Measurements from ENCODE around the gene C2CD4A.

The C2CD4A gene

GRCh38 chr15:62094388-62094787 is 27.6 kb downstream of the C2CD4A start:
- Histone ChIP-seq H3K27ac (ENCODE audit: poor library complexity, severe bottlenecking) (no peak overlapping the region), H3K4me1 (ENCODE audit: insufficient read depth, poor library complexity, severe bottlenecking) (peaks cover 7% of the 10 kb centered on the region), H3K9me3 (ENCODE audit: severe bottlenecking) (no peaks in the 10 kb centered on the region), H3K36me3 (ENCODE audit: low read depth) (no peaks in the 10 kb centered on the region), H3K4me3 (ENCODE audit: severe bottlenecking) (no peak overlapping the region), H3K27me3 (ENCODE audit: insufficient read depth, poor library complexity, severe bottlenecking) (no peaks in the 10 kb centered on the region)
- DNase-seq (ENCODE audit: low spot score) (no peak), ATAC-seq (ENCODE audit: low read depth) (no peak)
- no peak for TF ChIP-seq CTCF (IDR thresholded peaks at IDR 0.05; ENCODE audit: poor library complexity, severe bottlenecking)

- Histone ChIP-seq H3K27me3 (ENCODE audit: insufficient read depth, poor library complexity, severe bottlenecking) (no peaks in the 10 kb centered on the region), H3K27ac (ENCODE audit: poor library complexity, severe bottlenecking) (no peak overlapping the region), H3K4me1 (ENCODE audit: insufficient read depth, poor library complexity, severe bottlenecking) (no peaks in the 10 kb centered on the region), H3K9me3 (ENCODE audit: severe bottlenecking) (no peaks in the 10 kb centered on the region), H3K36me3 (ENCODE audit: low read depth) (no peaks in the 10 kb centered on the region), H3K4me3 (ENCODE audit: severe bottlenecking) (no peak overlapping the region)
- TF ChIP-seq CTCF (IDR thresholded peaks at IDR 0.05; ENCODE audit: poor library complexity, severe bottlenecking): no peak
- no peak for DNase-seq (ENCODE audit: low spot score)
- ATAC-seq (ENCODE audit: low read depth): peak; percentile 33; the same call in 1 of the 3 replicates
These were observed 32.4 kb downstream of the C2CD4A start for GRCh38 chr15:62099094-62099601.

GRCh38 chr15:62103431-62103830 is 36.7 kb downstream of the C2CD4A start:
- Histone ChIP-seq H3K27me3 (ENCODE audit: insufficient read depth, poor library complexity, severe bottlenecking) (no peaks in the 10 kb centered on the region), H3K27ac (ENCODE audit: poor library complexity, severe bottlenecking) (no peak overlapping the region), H3K36me3 (ENCODE audit: low read depth) (no peaks in the 10 kb centered on the region), H3K4me1 (ENCODE audit: insufficient read depth, poor library complexity, severe bottlenecking) (no peaks in the 10 kb centered on the region), H3K4me3 (ENCODE audit: severe bottlenecking) (no peak overlapping the region), H3K9me3 (ENCODE audit: severe bottlenecking) (no peaks in the 10 kb centered on the region)
- no peak for TF ChIP-seq CTCF (IDR thresholded peaks at IDR 0.05; ENCODE audit: poor library complexity, severe bottlenecking)
- DNase-seq (ENCODE audit: low spot score): no peak
- no peak for ATAC-seq (ENCODE audit: low read depth)

GRCh38 chr15:62104401-62104800 is 37.6 kb downstream of the C2CD4A start:
- no peak overlapping the region for H3K27ac ChIP-seq (ENCODE audit: poor library complexity, severe bottlenecking)

More at GRCh38 chr15:62104401-62104800, 37.6 kb downstream of the C2CD4A start:
- ATAC-seq (ENCODE audit: low read depth) (no peak), DNase-seq (ENCODE audit: low spot score) (no peak)
- Histone ChIP-seq H3K27me3 (ENCODE audit: insufficient read depth, poor library complexity, severe bottlenecking) (no peaks in the 10 kb centered on the region), H3K4me1 (ENCODE audit: insufficient read depth, poor library complexity, severe bottlenecking) (peaks cover 3% of the 10 kb centered on the region), H3K9me3 (ENCODE audit: severe bottlenecking) (no peaks in the 10 kb centered on the region), H3K36me3 (ENCODE audit: low read depth) (no peaks in the 10 kb centered on the region), H3K4me3 (ENCODE audit: severe bottlenecking) (no peak overlapping the region)
- no peak for TF ChIP-seq CTCF (IDR thresholded peaks at IDR 0.05; ENCODE audit: poor library complexity, severe bottlenecking)

Data from RWPE2 (cell line).